GM21717 (cell line): Measurements from ENCODE around the gene M1AP.

ENCODE experiments used
- ATAC-seq: cut with Tn5 transposase; IDR thresholded peaks from one replicate; pipeline ENCODE4 v1.9.1; 2021; ENCODE audit warnings: mild to moderate bottlenecking, moderate library complexity; ENCODE audit not compliant: unreplicated experiment

M1AP gene, protein sequence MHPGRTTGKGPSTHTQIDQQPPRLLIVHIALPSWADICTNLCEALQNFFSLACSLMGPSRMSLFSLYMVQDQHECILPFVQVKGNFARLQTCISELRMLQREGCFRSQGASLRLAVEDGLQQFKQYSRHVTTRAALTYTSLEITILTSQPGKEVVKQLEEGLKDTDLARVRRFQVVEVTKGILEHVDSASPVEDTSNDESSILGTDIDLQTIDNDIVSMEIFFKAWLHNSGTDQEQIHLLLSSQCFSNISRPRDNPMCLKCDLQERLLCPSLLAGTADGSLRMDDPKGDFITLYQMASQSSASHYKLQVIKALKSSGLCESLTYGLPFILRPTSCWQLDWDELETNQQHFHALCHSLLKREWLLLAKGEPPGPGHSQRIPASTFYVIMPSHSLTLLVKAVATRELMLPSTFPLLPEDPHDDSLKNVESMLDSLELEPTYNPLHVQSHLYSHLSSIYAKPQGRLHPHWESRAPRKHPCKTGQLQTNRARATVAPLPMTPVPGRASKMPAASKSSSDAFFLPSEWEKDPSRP

GRCh38 chr2:74648009-74648443, at the start of gene M1AP:
Gene M1AP, minus strand, starts transcription at chr2:74648330. Its CDS starts 8,055 bp downstream, at chr2:74640275.
- no peak for ATAC-seq

DNA sequence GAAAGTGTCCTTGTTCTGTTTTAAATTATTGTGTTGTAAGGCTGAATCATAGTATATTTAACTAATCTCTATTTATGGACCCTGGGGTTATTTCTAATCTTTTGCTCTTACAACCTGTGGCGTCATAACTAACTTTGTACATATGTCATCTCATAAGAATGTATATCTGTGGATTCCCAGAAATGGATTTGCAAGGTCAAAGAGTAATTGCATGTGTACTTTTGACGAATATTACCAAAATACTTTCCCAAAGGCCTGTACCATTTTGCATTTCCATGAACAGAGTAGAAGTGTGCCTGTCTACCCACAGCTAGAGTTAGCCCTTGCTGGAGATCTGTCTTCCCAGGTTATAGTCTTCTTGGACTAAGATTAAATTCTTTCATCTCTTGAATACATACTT, 48.7 kb upstream of the M1AP start:
- ATAC-seq = no peak

DNA sequence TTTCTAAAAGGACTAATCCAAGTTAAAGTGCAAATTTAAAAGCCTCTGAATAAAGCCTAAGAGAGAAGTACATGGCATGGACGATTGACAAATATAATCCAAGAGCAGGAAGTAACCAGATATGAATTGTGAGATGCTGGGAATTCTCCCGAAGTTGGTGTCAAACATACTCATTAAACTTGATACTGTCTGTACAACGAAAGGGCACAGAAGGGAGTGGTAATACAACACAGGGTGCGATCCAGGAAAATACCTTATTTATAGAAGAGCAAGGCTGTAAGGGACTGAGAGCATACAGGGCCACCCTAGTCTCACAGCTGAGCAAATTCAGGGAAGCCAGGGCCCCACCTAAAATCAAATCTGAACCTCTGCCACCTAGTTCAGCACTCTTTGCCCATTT, 47.5 kb upstream of the M1AP start:
- no peak for ATAC-seq

GRCh38 chr2:74694281-74694680, 46.2 kb upstream of the M1AP start:
- no peak for ATAC-seq

GRCh38 chr2:74693668-74694067, 45.5 kb upstream of the M1AP start:
- ATAC-seq = no peak

- no peak for ATAC-seq
Observed at GRCh38 chr2:74693213-74693612, 45.1 kb upstream of the M1AP start.

DNA sequence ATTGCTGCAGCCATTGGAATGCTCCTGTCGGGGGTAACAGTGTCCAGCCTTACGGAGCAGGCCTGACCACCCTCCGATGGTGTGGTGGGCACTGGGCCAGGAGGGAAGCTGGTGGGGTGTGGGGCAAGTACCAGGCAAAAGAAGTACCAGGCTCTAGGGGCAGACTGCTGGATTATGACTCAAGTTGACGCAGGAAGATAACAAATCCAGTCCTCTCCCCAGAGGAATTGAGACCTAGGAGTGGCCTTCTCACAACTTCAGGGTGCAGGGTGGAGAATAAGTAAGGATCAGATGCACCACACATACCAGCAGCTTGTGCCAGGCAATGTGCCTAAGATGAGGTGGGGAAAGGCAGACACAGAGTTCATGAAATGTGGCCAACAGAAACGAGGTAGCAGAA, 43.8 kb upstream of the M1AP start:
- no peak for ATAC-seq

DNA sequence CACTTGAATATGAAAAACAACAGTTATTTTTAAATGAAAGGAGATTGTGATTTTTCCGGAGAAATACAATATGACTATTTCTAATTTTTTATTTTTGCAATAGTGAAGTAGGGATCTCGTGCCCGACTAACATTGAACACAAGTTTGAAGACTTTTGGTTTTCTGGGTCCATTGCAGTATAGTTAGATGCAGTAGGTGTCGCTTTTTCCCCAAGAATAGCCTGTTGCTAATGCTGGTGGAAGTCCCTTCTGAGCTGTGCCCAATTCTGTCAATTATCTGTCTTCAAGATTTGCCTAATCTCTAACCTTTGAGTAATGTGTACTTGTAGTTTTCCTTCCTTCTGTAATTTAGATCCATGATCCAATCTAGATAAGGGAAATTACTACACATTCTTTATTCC, 42.4 kb upstream of the M1AP start:
- no peak for ATAC-seq

- no peak for ATAC-seq
Observed at GRCh38 chr2:74689671-74690070, 41.5 kb upstream of the M1AP start.

DNA sequence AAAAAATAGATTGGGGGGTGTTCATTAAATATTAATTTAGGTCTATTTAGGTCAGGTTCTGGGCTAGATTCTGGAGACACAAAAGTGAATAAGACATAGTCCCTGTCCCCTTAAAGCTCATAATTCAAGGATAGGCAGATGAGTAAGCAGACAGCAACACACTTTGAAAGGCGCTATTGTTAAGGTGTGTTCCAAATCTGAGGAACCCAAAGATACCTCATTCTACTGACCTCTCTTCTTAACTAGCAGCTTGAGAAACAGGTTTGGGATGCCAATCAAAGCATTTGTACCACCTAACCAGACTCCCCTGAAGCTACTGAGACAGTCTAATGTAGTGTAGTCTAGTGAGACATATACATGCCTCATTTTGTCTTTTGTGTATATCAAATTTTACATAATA, 40.8 kb upstream of the M1AP start:
- ATAC-seq = no peak

DNA sequence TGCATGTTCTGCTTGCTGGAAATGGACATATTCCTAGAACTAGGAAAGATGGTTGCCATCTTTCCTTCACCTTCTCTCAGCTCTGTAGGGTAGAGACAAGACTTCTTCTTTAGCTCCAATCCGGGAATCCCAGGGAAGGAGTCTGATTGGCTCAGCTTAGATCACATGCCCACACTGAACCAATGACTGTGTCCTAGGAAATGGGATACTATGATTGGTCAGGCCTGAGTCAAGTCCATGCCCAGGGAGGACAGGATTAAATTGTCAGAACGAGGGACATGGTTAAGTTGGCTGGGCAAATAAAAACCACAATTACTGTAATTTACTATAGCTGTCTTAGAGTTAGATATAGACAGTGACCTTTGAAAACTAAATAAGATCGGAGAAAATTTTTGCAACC, 37.3 kb upstream of the M1AP start:
- ATAC-seq = no peak

- no peak for ATAC-seq
Observed at GRCh38 chr2:74682501-74682900, 34.4 kb upstream of the M1AP start.

DNA sequence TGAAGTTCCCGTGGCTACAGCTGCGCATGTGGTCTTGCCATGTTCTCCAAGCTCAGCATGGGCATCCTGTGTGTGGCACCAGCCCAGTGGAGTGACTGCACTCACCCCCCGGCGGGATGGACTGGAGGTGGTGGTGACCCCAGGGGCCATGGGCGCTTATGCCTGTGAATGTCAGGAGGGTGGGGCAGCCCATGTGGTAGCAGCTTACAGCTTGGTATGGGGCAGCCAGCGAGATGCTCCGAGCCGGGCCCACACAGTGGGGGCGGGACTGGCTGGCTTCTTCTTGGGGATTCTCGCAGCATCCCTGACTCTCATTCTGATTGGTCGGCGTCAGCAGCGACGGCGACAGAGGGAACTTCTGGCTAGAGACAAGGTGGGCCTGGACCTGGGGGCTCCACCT, 31.5 kb upstream of the M1AP start:
- no peak for ATAC-seq

- no peak for ATAC-seq
Observed at GRCh38 chr2:74676331-74676730, 28.2 kb upstream of the M1AP start.

DNA sequence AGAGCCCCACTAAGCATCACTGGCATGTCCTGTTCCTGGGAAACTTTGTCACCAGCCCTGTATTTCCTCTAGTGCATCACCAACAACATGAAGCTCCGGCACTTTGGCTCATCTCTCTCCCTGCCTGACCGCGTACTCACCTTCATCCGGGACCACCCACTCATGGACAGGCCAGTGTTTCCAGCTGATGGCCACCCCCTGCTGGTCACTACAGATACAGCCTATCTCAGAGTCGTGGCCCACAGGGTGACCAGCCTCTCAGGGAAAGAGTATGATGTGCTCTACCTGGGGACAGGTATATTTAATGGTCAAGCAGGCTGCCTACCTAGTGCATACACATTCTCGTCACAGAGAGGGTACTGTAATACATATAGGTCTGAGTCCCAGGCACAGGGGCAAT, 27.0 kb upstream of the M1AP start:
- no peak for ATAC-seq

DNA sequence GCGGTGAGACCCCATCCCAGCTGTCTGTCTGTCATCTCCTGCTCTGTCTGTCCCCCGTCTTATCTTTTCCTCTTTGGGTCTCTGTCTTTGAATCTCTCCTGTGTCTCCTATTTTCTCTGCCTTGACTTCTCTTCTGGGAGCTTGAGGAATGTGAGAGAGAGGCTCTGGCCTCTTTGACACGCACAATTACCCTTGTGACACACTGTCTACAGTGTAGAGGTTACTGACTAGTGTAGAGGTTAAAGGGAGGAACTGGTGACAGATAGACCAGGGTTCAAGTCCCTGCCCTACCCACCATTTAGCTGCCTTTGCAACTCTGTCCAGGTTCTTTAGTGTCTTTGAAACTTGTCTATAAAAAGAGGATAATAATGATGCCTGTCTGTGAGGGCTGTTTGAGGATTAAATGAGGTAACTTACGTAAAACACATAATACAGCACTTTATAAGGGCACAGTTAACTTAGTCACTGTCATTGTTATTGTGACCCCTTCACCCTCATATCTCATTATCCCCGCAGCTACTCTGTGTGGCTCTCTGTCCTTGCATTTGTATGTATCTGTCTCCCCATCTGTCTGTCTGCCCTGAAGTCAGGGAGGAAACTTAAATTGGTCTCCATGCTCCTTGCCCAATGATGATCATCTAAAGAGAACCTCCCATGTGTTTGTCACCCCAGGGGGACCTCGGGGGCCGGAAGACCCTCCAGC, 25.8 kb upstream of the M1AP start:
- ATAC-seq = no peak

DNA sequence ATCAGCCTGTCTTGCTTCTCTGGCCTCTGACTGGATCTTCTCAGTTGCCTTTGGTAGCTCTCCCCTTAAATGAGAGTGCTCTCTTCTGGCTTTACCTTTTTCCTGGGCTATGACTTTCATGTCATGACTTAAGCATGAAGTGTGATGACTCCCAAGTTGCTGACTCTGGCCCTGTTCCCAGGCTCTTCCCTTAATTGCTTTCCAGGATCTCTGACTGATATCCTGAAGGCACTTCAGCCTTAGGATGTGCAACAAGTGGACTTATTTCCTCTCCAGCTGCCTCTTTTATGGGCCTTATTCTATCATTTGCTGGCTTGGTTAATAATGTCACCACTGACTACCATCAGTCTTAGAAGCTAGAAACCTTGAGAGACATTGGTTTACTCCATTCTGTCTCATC, 23.3 kb upstream of the M1AP start:
- ATAC-seq = no peak

GRCh38 chr2:74670263-74670662, 22.1 kb upstream of the M1AP start:
- no peak for ATAC-seq

DNA sequence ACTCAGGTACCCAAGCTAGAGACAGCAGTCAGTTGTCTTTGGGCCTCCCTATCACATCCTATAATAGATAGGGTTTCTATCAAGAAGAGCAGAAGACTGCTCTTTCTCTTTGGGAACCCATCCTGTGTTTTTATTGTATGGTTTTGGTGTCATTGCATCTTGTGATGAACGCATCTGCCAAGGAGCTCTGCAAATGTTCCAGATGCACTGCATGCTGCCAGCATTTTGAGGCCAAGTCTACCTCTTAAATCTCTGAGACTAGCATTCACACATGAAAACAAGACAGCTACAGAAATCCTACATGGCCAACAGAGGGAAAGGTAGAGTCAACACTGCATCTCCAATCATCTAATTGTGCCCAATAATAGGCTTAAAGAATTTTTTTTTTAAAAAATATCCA, 20.0 kb upstream of the M1AP start:
- no peak for ATAC-seq

DNA sequence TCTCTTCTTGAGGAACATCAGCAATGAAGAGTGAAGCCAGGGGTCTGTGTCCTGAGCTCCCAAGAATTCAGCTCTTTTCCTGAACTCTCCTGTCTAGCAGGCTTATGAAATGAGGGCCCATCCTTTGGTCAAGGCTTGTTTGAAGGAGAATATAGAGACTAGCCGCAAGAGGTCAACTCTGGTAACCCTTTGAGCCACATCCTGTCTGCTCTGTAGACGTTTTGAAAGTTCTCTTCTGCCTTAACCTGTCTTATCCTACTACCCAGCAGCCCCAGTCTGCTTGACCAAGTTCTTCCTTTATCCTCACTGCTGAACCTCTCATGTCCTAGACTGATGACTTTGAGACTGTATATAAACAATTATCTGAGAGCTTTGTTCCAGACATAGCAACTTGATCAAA, 11.3 kb upstream of the M1AP start:
- ATAC-seq = no peak

DNA sequence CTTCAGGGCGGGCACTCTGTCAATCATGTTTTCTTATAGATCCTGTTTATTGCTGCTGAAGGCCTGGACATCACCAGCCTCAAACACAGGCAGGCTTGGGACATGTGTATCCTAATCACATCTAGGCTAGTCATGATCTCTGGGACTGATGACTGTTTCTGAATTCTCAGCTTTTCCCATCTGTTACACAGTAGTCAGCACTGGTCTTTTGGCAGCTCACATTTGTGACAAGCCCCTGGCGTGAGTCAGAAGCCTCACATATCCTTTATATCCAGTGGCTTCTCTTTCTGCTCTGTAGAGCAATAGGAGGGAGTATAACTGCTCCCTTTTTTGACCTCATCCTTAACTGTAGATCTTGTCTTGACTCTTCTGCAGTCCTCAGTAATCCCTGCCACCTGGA, 10.4 kb upstream of the M1AP start:
- no peak for ATAC-seq

DNA sequence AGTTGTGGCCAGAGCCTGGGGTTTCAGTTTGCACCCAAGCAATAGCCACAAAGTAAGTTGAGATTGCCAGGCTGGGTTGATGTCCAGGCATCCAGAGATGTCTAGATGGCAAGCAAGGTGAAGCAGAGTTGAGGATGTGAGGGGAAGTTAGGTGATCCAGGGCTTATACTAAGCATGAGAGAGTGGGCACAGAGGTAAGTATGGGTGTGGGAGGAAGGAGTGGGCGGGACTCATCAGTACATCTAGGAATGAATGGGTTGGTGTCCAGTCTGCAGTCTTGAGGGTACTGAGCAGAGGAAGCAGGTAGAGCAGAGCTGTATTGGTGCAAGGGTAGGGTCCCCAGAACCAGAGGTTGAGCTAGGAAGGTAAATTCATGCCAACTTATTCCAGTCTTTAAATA, 7.4 kb upstream of the M1AP start:
- no peak for ATAC-seq
